ENCODE data around the gene MCCC1.

Gene MCCC1

GRCh38 chr3:182986021-182986420 lies 113.3 kb downstream of the MCCC1 start:
- no peaks in the 10 kb centered on the region for H3K36me3 ChIP-seq (ENCODE audit: control insufficient read depth in 2 of 2, insufficient read depth in 1 of 2, low read length in 2 of 2)
- no peaks in the 10 kb centered on the region for H3K4me1 ChIP-seq (ENCODE audit: control insufficient read depth, insufficient read depth, low read length)
- H3K9me3 ChIP-seq (ENCODE audit: control insufficient read depth, insufficient read depth, low read depth, low read length) = no peaks in the 10 kb centered on the region
- ChIA-PET CTCF (no interaction called here), POLR2A (no interaction called here)
- H3K27ac ChIP-seq (ENCODE audit: extremely low read depth, low read depth, low read length) = no peak overlapping the region
- no peak overlapping the region for H3K4me3 ChIP-seq (ENCODE audit: low read depth, low read length)
- TF ChIP-seq ZNF792 (tag by site-specific recombination; IDR thresholded peaks at IDR 0.05) (no peak), ZBTB17 (tag by site-specific recombination; IDR thresholded peaks at IDR 0.05) (no peak), ZBTB6 (tag by site-specific recombination; IDR thresholded peaks at IDR 0.05) (no peak), ZNF433 (tag by site-specific recombination; IDR thresholded peaks at IDR 0.05; ENCODE audit: low read depth) (no peak), FEZF1 (tag by site-specific recombination; IDR thresholded peaks at IDR 0.05) (no peak)

GRCh38 chr3:182983876-182984275 lies 115.4 kb downstream of the MCCC1 start:
- CTCF ChIA-PET = no interaction called here
- POLR2A ChIA-PET = no interaction called here
- TF ChIP-seq ZNF37A (tag by site-specific recombination; IDR thresholded peaks at IDR 0.05) (no peak), MZF1 (tag by site-specific recombination; IDR thresholded peaks at IDR 0.05; ENCODE audit: borderline replicate concordance) (no peak), ZNF654 (tag by site-specific recombination; IDR thresholded peaks at IDR 0.05; ENCODE audit: low read depth) (no peak), ZNF292 (tag by site-specific recombination; IDR thresholded peaks at IDR 0.05; ENCODE audit: borderline replicate concordance, low read depth) (no peak), ZNF670 (tag by site-specific recombination; IDR thresholded peaks at IDR 0.05; ENCODE audit: low read depth) (no peak), ZNF610 (tag by site-specific recombination; IDR thresholded peaks at IDR 0.05; ENCODE audit: borderline replicate concordance) (no peak), PRDM2 (tag by site-specific recombination; IDR thresholded peaks at IDR 0.05; ENCODE audit: borderline replicate concordance) (no peak), ZNF48 (tag by site-specific recombination; IDR thresholded peaks at IDR 0.05) (no peak), ZNF561 (tag by site-specific recombination; IDR thresholded peaks at IDR 0.05; ENCODE audit: borderline replicate concordance) (no peak), ZBTB6 (tag by site-specific recombination; IDR thresholded peaks at IDR 0.05) (no peak), SCRT1 (tag by site-specific recombination; IDR thresholded peaks at IDR 0.05; ENCODE audit: borderline replicate concordance) (no peak), GLIS1 (tag by site-specific recombination; IDR thresholded peaks at IDR 0.05) (no peak), KLF8 (tag by site-specific recombination; IDR thresholded peaks at IDR 0.05) (no peak), ZNF747 (tag by site-specific recombination; IDR thresholded peaks at IDR 0.05) (no peak), ZNF624 (tag by site-specific recombination; IDR thresholded peaks at IDR 0.05) (no peak)
- TF ChIP-seq, protein P1, sequence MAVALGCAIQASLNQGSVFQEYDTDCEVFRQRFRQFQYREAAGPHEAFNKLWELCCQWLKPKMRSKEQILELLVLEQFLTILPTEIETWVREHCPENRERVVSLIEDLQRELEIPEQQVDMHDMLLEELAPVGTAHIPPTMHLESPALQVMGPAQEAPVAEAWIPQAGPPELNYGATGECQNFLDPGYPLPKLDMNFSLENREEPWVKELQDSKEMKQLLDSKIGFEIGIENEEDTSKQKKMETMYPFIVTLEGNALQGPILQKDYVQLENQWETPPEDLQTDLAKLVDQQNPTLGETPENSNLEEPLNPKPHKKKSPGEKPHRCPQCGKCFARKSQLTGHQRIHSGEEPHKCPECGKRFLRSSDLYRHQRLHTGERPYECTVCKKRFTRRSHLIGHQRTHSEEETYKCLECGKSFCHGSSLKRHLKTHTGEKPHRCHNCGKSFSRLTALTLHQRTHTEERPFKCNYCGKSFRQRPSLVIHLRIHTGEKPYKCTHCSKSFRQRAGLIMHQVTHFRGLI (tag by site-specific recombination; IDR thresholded peaks at IDR 0.05) = no peak
- TF ChIP-seq, protein P2, sequence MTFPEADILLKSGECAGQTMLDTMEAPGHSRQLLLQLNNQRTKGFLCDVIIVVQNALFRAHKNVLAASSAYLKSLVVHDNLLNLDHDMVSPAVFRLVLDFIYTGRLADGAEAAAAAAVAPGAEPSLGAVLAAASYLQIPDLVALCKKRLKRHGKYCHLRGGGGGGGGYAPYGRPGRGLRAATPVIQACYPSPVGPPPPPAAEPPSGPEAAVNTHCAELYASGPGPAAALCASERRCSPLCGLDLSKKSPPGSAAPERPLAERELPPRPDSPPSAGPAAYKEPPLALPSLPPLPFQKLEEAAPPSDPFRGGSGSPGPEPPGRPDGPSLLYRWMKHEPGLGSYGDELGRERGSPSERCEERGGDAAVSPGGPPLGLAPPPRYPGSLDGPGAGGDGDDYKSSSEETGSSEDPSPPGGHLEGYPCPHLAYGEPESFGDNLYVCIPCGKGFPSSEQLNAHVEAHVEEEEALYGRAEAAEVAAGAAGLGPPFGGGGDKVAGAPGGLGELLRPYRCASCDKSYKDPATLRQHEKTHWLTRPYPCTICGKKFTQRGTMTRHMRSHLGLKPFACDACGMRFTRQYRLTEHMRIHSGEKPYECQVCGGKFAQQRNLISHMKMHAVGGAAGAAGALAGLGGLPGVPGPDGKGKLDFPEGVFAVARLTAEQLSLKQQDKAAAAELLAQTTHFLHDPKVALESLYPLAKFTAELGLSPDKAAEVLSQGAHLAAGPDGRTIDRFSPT (tag by site-specific recombination; IDR thresholded peaks at IDR 0.05) = no peak
- TF ChIP-seq, protein P3, sequence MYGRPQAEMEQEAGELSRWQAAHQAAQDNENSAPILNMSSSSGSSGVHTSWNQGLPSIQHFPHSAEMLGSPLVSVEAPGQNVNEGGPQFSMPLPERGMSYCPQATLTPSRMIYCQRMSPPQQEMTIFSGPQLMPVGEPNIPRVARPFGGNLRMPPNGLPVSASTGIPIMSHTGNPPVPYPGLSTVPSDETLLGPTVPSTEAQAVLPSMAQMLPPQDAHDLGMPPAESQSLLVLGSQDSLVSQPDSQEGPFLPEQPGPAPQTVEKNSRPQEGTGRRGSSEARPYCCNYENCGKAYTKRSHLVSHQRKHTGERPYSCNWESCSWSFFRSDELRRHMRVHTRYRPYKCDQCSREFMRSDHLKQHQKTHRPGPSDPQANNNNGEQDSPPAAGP (tag by site-specific recombination; IDR thresholded peaks at IDR 0.05) = no peak

More at GRCh38 chr3:182983876-182984275, 115.4 kb downstream of the MCCC1 start:
- no peak overlapping the region for H3K27ac ChIP-seq (ENCODE audit: extremely low read depth, low read depth, low read length)
- no peaks in the 10 kb centered on the region for H3K4me1 ChIP-seq (ENCODE audit: control insufficient read depth, insufficient read depth, low read length)
- H3K36me3 ChIP-seq (ENCODE audit: control insufficient read depth in 2 of 2, insufficient read depth in 1 of 2, low read length in 2 of 2) = no peaks in the 10 kb centered on the region
- no peak overlapping the region for H3K4me3 ChIP-seq (ENCODE audit: low read depth, low read length)
- H3K9me3 ChIP-seq (ENCODE audit: control insufficient read depth, insufficient read depth, low read depth, low read length) = no peaks in the 10 kb centered on the region
